ENCODE measurements around the gene SYNPO2.

DNA sequence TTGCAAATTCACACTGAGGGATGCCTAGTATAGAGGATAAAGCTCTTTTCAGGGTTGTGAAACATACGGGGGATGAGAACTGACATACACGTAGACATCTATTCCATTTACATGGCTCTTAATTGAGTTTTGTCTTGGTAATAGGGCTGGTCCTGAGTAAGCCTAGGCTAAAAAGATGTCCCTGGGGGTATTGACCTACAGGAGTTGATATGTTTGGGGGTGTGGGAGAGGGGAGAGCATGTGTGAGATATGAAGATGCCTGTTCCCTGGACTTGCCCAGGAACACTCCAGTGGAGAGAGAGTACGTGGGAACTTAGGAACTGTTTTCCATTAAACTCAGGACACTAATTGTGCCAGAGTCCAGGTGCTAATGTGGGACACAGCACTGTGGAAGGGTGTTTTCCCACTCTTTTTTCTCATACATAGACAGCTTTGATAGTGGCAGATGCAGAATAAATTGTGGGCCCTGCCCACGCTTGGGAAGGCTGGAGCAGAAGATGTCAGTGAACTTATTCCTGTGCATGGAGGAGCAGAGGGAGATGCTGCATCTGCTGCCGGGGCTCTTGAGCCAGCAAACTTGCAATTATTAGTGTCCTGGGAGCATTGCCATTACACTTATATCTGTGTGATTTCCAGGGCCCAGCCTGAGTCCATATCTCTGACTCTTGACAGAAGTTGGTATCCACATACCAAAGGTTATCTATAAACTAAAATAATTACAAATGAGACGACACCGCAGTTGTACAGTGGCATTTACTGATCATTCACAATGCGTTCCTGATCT lies 20.7 kb downstream of the SYNPO2 start:
- TF ChIP-seq, protein P1, sequence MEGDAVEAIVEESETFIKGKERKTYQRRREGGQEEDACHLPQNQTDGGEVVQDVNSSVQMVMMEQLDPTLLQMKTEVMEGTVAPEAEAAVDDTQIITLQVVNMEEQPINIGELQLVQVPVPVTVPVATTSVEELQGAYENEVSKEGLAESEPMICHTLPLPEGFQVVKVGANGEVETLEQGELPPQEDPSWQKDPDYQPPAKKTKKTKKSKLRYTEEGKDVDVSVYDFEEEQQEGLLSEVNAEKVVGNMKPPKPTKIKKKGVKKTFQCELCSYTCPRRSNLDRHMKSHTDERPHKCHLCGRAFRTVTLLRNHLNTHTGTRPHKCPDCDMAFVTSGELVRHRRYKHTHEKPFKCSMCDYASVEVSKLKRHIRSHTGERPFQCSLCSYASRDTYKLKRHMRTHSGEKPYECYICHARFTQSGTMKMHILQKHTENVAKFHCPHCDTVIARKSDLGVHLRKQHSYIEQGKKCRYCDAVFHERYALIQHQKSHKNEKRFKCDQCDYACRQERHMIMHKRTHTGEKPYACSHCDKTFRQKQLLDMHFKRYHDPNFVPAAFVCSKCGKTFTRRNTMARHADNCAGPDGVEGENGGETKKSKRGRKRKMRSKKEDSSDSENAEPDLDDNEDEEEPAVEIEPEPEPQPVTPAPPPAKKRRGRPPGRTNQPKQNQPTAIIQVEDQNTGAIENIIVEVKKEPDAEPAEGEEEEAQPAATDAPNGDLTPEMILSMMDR (IDR thresholded peaks at IDR 0.05): no peak
- no peak for TF ChIP-seq POLR2A (IDR thresholded peaks at IDR 0.05)

Data from testis (tissue), 2 donors.